HepG2 (cell line): ENCODE data around the gene DLG1. TPM values are rescaled to one million over a fixed set of nuclear protein-coding genes. Genes with fewer than 3 reads are reported as not detected.
A peak's percentile ranks its signal among the peaks of the same experiment; 100 is the strongest.

Experiments used
- E2F1 ChIP-seq: sonication (generic); formaldehyde crosslinking; IDR thresholded peaks from 2 replicates; pipeline ENCODE4 v1.5.0; 2020; ENCODE audit warnings: missing genetic modification reagents
- GLI4 ChIP-seq: sonication (generic); formaldehyde crosslinking; IDR thresholded peaks from 2 replicates; pipeline ENCODE4 v1.5.1; 2020; ENCODE audit warnings: missing genetic modification reagents, mild to moderate bottlenecking, moderate library complexity, borderline replicate concordance
- NCOA2 ChIP-seq: sonication (generic); formaldehyde crosslinking; IDR thresholded peaks from 2 replicates; pipeline ENCODE4 v1.8.0; 2022; ENCODE audit warnings: inconsistent platforms
- ZHX1 ChIP-seq: sonication (generic); formaldehyde crosslinking; IDR thresholded peaks from 2 replicates; pipeline ENCODE4 v1.8.1; 2022; ENCODE audit warnings: low read depth, mild to moderate bottlenecking, missing genetic modification reagents
- ZNF263 ChIP-seq: sonication (generic); formaldehyde crosslinking; IDR thresholded peaks from 2 replicates; pipeline ENCODE4 v1.4.0; 2020; ENCODE audit warnings: missing genetic modification reagents
- ZNF619 ChIP-seq: sonication (generic); formaldehyde crosslinking; IDR thresholded peaks from 2 replicates; pipeline ENCODE4 v1.4.0; 2020; ENCODE audit warnings: mild to moderate bottlenecking, missing genetic modification reagents
- ZNF687 ChIP-seq: sonication (generic); formaldehyde crosslinking; IDR thresholded peaks from 2 replicates; pipeline ENCODE4 v1.5.1; 2020; ENCODE audit warnings: mild to moderate bottlenecking, missing genetic modification reagents, moderate library complexity
- polyA plus RNA-seq, 8 experiments: library from polyadenylated mRNA; depleted of rRNA in 3 of 8; stranded (reverse) in 7 of 8; unstranded in 1 of 8; fragments of >200 nt; fragmentation: Illumina TruSeq in 4 of 8; extraction: Trizol in 4 of 8; gene quantifications; 2 replicates each; pipeline versions ENCODE4 v1.2.1 to v1.2.3, GENCODE V29; 2011 to 2016; ENCODE audit warnings: low read depth in 4 of 8, missing spikeins in 1 of 8, mixed read lengths in 1 of 8; ENCODE audit not compliant: insufficient read depth in 1 of 8
- total RNA-seq, 5 experiments: library from RNA; depleted of rRNA; stranded (reverse); fragments of >200 nt; fragmentation: Illumina TruSeq; extraction: Trizol; gene quantifications; 2 replicates each; pipeline ENCODE4 v1.2.3, GENCODE V29; 2016; ENCODE audit warnings: low read depth in 1 of 5

Gene DLG1
- total and polyA plus RNA-seq, 2 of the 13 experiments (the other 11 are each of a cell fraction or from before 2014, with no cell fraction given) = 30.5 to 104 TPM

DNA sequence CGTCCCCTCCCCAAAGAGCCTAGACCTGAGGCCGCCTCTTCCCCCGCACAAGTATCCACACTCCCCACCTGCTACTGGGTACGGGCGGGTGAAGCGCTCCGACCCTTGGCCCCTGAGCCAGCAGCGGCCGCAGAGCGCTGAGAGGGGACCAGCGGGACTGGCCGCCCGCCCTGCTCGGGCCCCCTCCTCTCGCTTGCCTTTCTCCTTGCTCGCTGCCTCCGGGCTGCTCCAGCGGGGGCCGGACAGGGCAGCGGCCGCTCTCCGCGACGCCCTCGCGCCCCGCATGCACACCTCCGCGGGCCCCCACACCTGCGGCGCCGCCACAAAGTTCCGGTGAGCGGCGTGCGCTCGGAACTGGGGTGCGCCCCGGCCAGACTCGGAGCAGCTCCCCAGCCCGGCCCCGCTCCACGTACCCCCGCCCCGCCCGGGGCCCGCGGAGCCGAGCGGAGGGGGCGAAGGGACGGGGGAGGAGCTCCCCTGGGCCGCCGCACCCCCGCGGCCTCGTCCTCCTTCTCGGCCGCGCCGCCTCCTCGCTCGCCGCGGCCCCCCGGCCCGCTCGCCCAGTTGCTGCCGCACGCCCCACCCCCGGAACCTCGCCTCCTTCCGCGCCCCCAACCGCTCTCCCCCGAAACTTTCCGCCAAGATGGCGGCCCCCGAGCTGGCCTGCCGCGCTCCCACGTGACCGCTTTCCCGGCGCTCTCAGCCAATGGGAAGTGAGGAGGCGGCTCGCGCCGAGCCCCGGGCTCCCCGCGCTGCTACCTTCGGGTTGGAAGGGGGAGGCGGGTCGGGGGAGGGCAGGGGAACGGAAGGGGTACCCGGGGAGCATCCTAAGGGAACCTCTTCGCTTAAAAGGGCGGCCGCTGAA is 704 bp downstream of the DLG1 start (continued):
- TF ChIP-seq GLI4 (no peak), ZHX1 (peak; percentile 96), ZNF619 (CRISPR knock-in tag) (no peak), NCOA2 (peak; percentile 27; the same call in 1 of the 2 replicates), ZNF687 (CRISPR knock-in tag) (peak; percentile 63), E2F1 (CRISPR knock-in tag) (0 out of 2 replicates have a peak, but pooled peaks have one; percentile 48), ZNF263 (CRISPR knock-in tag) (peak; percentile 25; the same call in 1 of the 2 replicates)
